Activated CD4-positive, alpha-beta T cell treated with anti-CD3 and anti-CD28 coated beads, Interleukin-2, amount 10 ng/mL, durations not matched to agents 7 days and 5 days (primary cell): ENCODE measurements around the gene C16orf92. TPM values are rescaled to one million over a fixed set of nuclear protein-coding genes. Genes with fewer than 3 reads are reported as not detected.

Source experiments
- CTCF ChIA-PET: fragments of 350-600 bp; sonication (Branson Sonifier 250); formaldehyde crosslinking; loops from one replicate; lab custom pipeline; 2021; ENCODE audit warnings: antibody characterized with exemption; lab: Charles Lee
- POLR2A ChIA-PET: fragments of 350-600 bp; sonication (Branson Sonifier 250); formaldehyde crosslinking; loops from one replicate; lab custom pipeline; 2021; ENCODE audit warnings: antibody characterized with exemption; lab: Charles Lee
- DNase-seq: peaks from one replicate; pipeline ENCODE4 v3.0.0-alpha.2; 2020
- H3K27ac Mint-ChIP-seq: one replicate; pipeline ENCODE4 v1.8.0; 2021; ENCODE audit warnings: mild to moderate bottlenecking, moderate library complexity, mixed read lengths
- H3K27me3 Mint-ChIP-seq: one replicate; pipeline ENCODE4 v1.8.0; 2021; ENCODE audit warnings: mixed read lengths
- H3K36me3 Mint-ChIP-seq: one replicate; pipeline ENCODE4 v1.8.0; 2021; ENCODE audit warnings: low read depth, mixed read lengths
- H3K4me1 Mint-ChIP-seq: one replicate; pipeline ENCODE4 v1.8.0; 2021; ENCODE audit warnings: mixed read lengths
- H3K4me3 Mint-ChIP-seq: one replicate; pipeline ENCODE4 v1.8.0; 2021; ENCODE audit warnings: mild to moderate bottlenecking, moderate library complexity, mixed read lengths
- H3K9me3 Mint-ChIP-seq: one replicate; pipeline ENCODE4 v1.8.0; 2021; ENCODE audit warnings: mixed read lengths
- total RNA-seq, 2 experiments: library from RNA; stranded (reverse); gene quantifications; one replicate each; pipeline ENCODE4 v1.2.3, GENCODE V29; 2021

Gene C16orf92
- total RNA-seq, 2 experiments from 2014 or later = not detected

- peak; percentile 75 for DNase-seq
- ChIA-PET CTCF (interaction anchor here (0.7 to 4.1 kb wide), 9 partner anchors 9 to 346 kb away, joined by 3 to 39 read pairs (median 5); partner anchors contain the start of genes TBX6 and TLCD3B), POLR2A (interaction anchor here (1.5 to 1.8 kb wide), 2 partner anchors 11 to 28 kb away, joined by 4 to 7 read pairs; partner anchors contain the start of gene TBX6)
- Mint-ChIP-seq H3K36me3 (peaks cover 42% of the 10 kb centered on the region), H3K4me3 (peak overlapping the region; percentile 99), H3K27me3 (no peaks in the 10 kb centered on the region), H3K27ac (peak overlapping the region; percentile 99), H3K9me3 (no peaks in the 10 kb centered on the region), H3K4me1 (peaks cover 33% of the 10 kb centered on the region)
Observed at GRCh38 chr16:30063893-30064728, 41.1 kb downstream of the C16orf92 start.

GRCh38 chr16:30064729-30065101 lies 41.7 kb downstream of the C16orf92 start:
- POLR2A ChIA-PET = interaction anchor here (0.6 to 1.8 kb wide), 4 partner anchors 11 to 27 kb away, joined by 3 to 7 read pairs (median 4); partner anchors contain the start of gene TBX6
- Mint-ChIP-seq H3K4me3 (peak overlapping the region; percentile 99), H3K27ac (peak overlapping the region; percentile 99), H3K9me3 (no peaks in the 10 kb centered on the region), H3K36me3 (peaks cover 48% of the 10 kb centered on the region), H3K27me3 (no peaks in the 10 kb centered on the region), H3K4me1 (peaks cover 39% of the 10 kb centered on the region)
- DNase-seq = no peak
- CTCF ChIA-PET = interaction anchor here (1.2 to 4.1 kb wide), 5 partner anchors 9 to 78 kb away, joined by 3 to 39 read pairs (median 5); partner anchors contain the start of genes TBX6 and TLCD3B

GRCh38 chr16:30065102-30065942 lies 42.3 kb downstream of the C16orf92 start, which contains the start of gene ALDOA:
ALDOA (plus strand) TSS chr16:30065760; CDS start chr16:30066898, 1,138 bp downstream.
- CTCF ChIA-PET = interaction anchor here (1.0 to 4.1 kb wide), 8 partner anchors 10 to 311 kb away, joined by 3 to 39 read pairs (median 4); partner anchors contain the start of genes TAOK2, TBX6 and TLCD3B
- H3K36me3 Mint-ChIP-seq = peaks cover 54% of the 10 kb centered on the region

GRCh38 chr16:30065943-30066760 lies 43.2 kb downstream of the C16orf92 start:
- Mint-ChIP-seq H3K27ac (peak overlapping the region; percentile 99), H3K9me3 (no peaks in the 10 kb centered on the region), H3K27me3 (no peaks in the 10 kb centered on the region), H3K36me3 (peaks cover 53% of the 10 kb centered on the region), H3K4me1 (peaks cover 41% of the 10 kb centered on the region), H3K4me3 (peak overlapping the region; percentile 99)
- DNase-seq = no peak
- ChIA-PET CTCF (interaction anchor here (0.7 to 4.1 kb wide), 8 partner anchors 9 to 310 kb away, joined by 3 to 39 read pairs (median 4); partner anchors contain the start of genes TAOK2, TBX6 and TLCD3B), POLR2A (interaction anchor here (0.9 to 1.8 kb wide), 6 partner anchors 10 to 26 kb away, joined by 3 to 8 read pairs (median 5); partner anchors contain the start of genes PPP4C and TBX6)

More at GRCh38 chr16:30065102-30065942, 42.3 kb downstream of the C16orf92 start, which contains the start of gene ALDOA:
- Mint-ChIP-seq H3K4me3 (peak within 1 kb of the TSS; percentile 99), H3K27me3 (no peaks in the 10 kb centered on the region), H3K4me1 (peaks cover 41% of the 10 kb centered on the region), H3K9me3 (no peaks in the 10 kb centered on the region), H3K27ac (peak within 1 kb of the TSS; percentile 99)
- DNase-seq = peak; percentile 96
- POLR2A ChIA-PET = interaction anchor here (0.6 to 1.8 kb wide), 8 partner anchors 10 to 103 kb away, joined by 3 to 8 read pairs (median 4); partner anchors contain the start of genes PPP4C, TBX6 and TMEM219

- peak overlapping the region; percentile 99 for H3K27ac Mint-ChIP-seq
- POLR2A ChIA-PET = no interaction called here
Observed at GRCh38 chr16:30066761-30067583, 44.0 kb downstream of the C16orf92 start.

GRCh38 chr16:30067584-30067916 lies 44.6 kb downstream of the C16orf92 start:
- ChIA-PET POLR2A (no interaction called here), CTCF (interaction anchor here (0.6 to 4.1 kb wide), 3 partner anchors 11 to 574 kb away, joined by 3 to 39 read pairs (median 4); partner anchors contain the start of gene TBX6)
- no peak for DNase-seq
- peaks cover 62% of the 10 kb centered on the region for H3K36me3 Mint-ChIP-seq
- peaks cover 42% of the 10 kb centered on the region for H3K4me1 Mint-ChIP-seq
- H3K9me3 Mint-ChIP-seq = no peaks in the 10 kb centered on the region
- peak overlapping the region; percentile 99 for H3K27ac Mint-ChIP-seq
- H3K27me3 Mint-ChIP-seq = no peaks in the 10 kb centered on the region
- H3K4me3 Mint-ChIP-seq = peak overlapping the region; percentile 99

More at GRCh38 chr16:30066761-30067583, 44.0 kb downstream of the C16orf92 start:
- peaks cover 58% of the 10 kb centered on the region for H3K36me3 Mint-ChIP-seq
- H3K9me3 Mint-ChIP-seq = no peaks in the 10 kb centered on the region
- H3K4me3 Mint-ChIP-seq = peak overlapping the region; percentile 99
- CTCF ChIA-PET = interaction anchor here (0.6 to 4.1 kb wide), 5 partner anchors 8 to 574 kb away, joined by 3 to 39 read pairs (median 4); partner anchors contain the start of gene TBX6
- peaks cover 41% of the 10 kb centered on the region for H3K4me1 Mint-ChIP-seq
- DNase-seq = no peak
- no peaks in the 10 kb centered on the region for H3K27me3 Mint-ChIP-seq

- Mint-ChIP-seq H3K9me3 (no peaks in the 10 kb centered on the region), H3K27ac (peak overlapping the region; percentile 77), H3K4me1 (peaks cover 40% of the 10 kb centered on the region), H3K4me3 (peak overlapping the region; percentile 39), H3K36me3 (peaks cover 62% of the 10 kb centered on the region), H3K27me3 (no peaks in the 10 kb centered on the region)
- ChIA-PET POLR2A (no interaction called here), CTCF (interaction anchor here (1.3 to 1.8 kb wide), 2 partner anchors 11 to 16 kb away, joined by 3 to 4 read pairs; a partner anchor contains a TSS)
- DNase-seq = no peak
Observed at GRCh38 chr16:30068333-30068732, 45.3 kb downstream of the C16orf92 start.

GRCh38 chr16:30068750-30069610 lies 46.0 kb downstream of the C16orf92 start:
- peak overlapping the region; percentile 39 for H3K4me3 Mint-ChIP-seq
- ChIA-PET POLR2A (no interaction called here), CTCF (interaction anchor here (1.2 to 1.8 kb wide), 3 partner anchors 10 to 23 kb away, joined by 3 to 6 read pairs (median 4); partner anchors contain the start of gene TBX6)
- DNase-seq = peak; percentile 74
- no peaks in the 10 kb centered on the region for H3K27me3 Mint-ChIP-seq
- H3K9me3 Mint-ChIP-seq = no peaks in the 10 kb centered on the region
- peak overlapping the region; percentile 77 for H3K27ac Mint-ChIP-seq
- H3K4me1 Mint-ChIP-seq = peaks cover 35% of the 10 kb centered on the region
- peaks cover 60% of the 10 kb centered on the region for H3K36me3 Mint-ChIP-seq

- CTCF ChIA-PET = interaction anchor here (1.2 to 1.8 kb wide), 3 partner anchors 9 to 22 kb away, joined by 3 to 6 read pairs (median 4); partner anchors contain the start of gene TBX6
Observed at GRCh38 chr16:30069611-30070462, 46.8 kb downstream of the C16orf92 start.

More at GRCh38 chr16:30069611-30070462, 46.8 kb downstream of the C16orf92 start:
- peak overlapping the region; percentile 42 for H3K27ac Mint-ChIP-seq
- POLR2A ChIA-PET = no interaction called here
- H3K4me1 Mint-ChIP-seq = peaks cover 37% of the 10 kb centered on the region
- no peaks in the 10 kb centered on the region for H3K9me3 Mint-ChIP-seq
- H3K27me3 Mint-ChIP-seq = no peaks in the 10 kb centered on the region
- H3K36me3 Mint-ChIP-seq = peaks cover 56% of the 10 kb centered on the region
- H3K4me3 Mint-ChIP-seq = no peak overlapping the region
- no peak for DNase-seq
